ENCODE results near the gene MAG. TPM values are rescaled to one million over a fixed set of nuclear protein-coding genes. Genes with fewer than 3 reads are reported as not detected.

Gene MAG
- total RNA-seq, 2 donors from 2014 or later: 1.6 TPM; not detected in 1

GRCh38 chr19:35318679-35319448 is 26.9 kb downstream of the MAG start:
- no peak overlapping the region for H3K4me3 ChIP-seq
- H3K27ac ChIP-seq: peak overlapping the region in 1 of 4 donors; percentile 36
- H3K36me3 ChIP-seq (replicated peaks in 1 of 2; ENCODE audit: insufficient read depth in 1 of 2, low read depth in 2 of 2): no peaks in the 10 kb centered on the region
- TF ChIP-seq CTCF (IDR thresholded peaks at IDR 0.05) (no peak), POLR2A (IDR thresholded peaks at IDR 0.05) (no peak)
- intact Hi-C loops (cut with DNase I): no loop called here
- DNase-seq: peak in 3 of 4 donors; percentile 39 to 71 (median 43)
- H3K9me3 ChIP-seq: no peaks in the 10 kb centered on the region
- 63 to 85% methylated on average over 10 to 16 of the region's 16 CpGs for WGBS, 2 donors
- H3K27me3 ChIP-seq: no peaks in the 10 kb centered on the region
- H3K4me1 ChIP-seq: no peaks in the 10 kb centered on the region
- ATAC-seq: no peak

- Histone ChIP-seq H3K27me3 (no peaks in the 10 kb centered on the region), H3K9me3 (no peaks in the 10 kb centered on the region), H3K4me3 (no peak overlapping the region), H3K27ac (peak overlapping the region in 1 of 4 donors; percentile 24), H3K4me1 (no peaks in the 10 kb centered on the region), H3K36me3 (replicated peaks in 1 of 2; ENCODE audit: insufficient read depth in 1 of 2, low read depth in 2 of 2) (no peaks in the 10 kb centered on the region)
- WGBS, 2 donors: 56 to 79% methylated on average over 10 to 12 of the region's 12 CpGs
- intact Hi-C loops (cut with DNase I): no loop called here
- TF ChIP-seq CTCF (IDR thresholded peaks at IDR 0.05): no peak
- no peak for TF ChIP-seq POLR2A (IDR thresholded peaks at IDR 0.05)
- no peak for ATAC-seq
- no peak for DNase-seq
Observed at GRCh38 chr19:35320065-35320713, 28.2 kb downstream of the MAG start.

- intact Hi-C loops (cut with DNase I): no loop called here
- ATAC-seq: no peak
- 75 to 96% methylated on average over 2 of the region's 2 CpGs for WGBS, 2 donors
Observed at GRCh38 chr19:35321291-35321690, 29.3 kb downstream of the MAG start.

GRCh38 chr19:35322014-35322413 is 30.1 kb downstream of the MAG start:
- no peak overlapping the region for H3K27ac ChIP-seq
- H3K36me3 ChIP-seq (replicated peaks in 1 of 2; ENCODE audit: insufficient read depth in 1 of 2, low read depth in 2 of 2): no peaks in the 10 kb centered on the region
- H3K4me3 ChIP-seq: no peak overlapping the region
- no peaks in the 10 kb centered on the region for H3K4me1 ChIP-seq
- ATAC-seq (no peak), DNase-seq (no peak)
- H3K27me3 ChIP-seq: no peaks in the 10 kb centered on the region
- no peaks in the 10 kb centered on the region for H3K9me3 ChIP-seq
- TF ChIP-seq CTCF (IDR thresholded peaks at IDR 0.05) (no peak), POLR2A (IDR thresholded peaks at IDR 0.05) (no peak)
- intact Hi-C loops (cut with DNase I): no loop called here
- 85 to 88% methylated on average over 9 of the region's 9 CpGs for WGBS, 2 donors

More at GRCh38 chr19:35321291-35321690, 29.3 kb downstream of the MAG start:
- no peak for DNase-seq
- TF ChIP-seq POLR2A (IDR thresholded peaks at IDR 0.05): no peak
- TF ChIP-seq CTCF (IDR thresholded peaks at IDR 0.05): no peak
- no peak overlapping the region for H3K27ac ChIP-seq
- H3K36me3 ChIP-seq (replicated peaks in 1 of 2; ENCODE audit: insufficient read depth in 1 of 2, low read depth in 2 of 2): no peaks in the 10 kb centered on the region
- H3K9me3 ChIP-seq: no peaks in the 10 kb centered on the region
- H3K27me3 ChIP-seq: no peaks in the 10 kb centered on the region
- H3K4me1 ChIP-seq: no peaks in the 10 kb centered on the region
- no peak overlapping the region for H3K4me3 ChIP-seq

All from body of pancreas (tissue), 4 donors.